Rectal smooth muscle tissue (tissue), 1 donor: ENCODE data around the gene OLFM1.
"Not testable (repeated sequence)": the region's sequence is repeated elsewhere in the genome, so short reads cannot be mapped to it uniquely, and the experiment has no call there.

Experiments
- H3K27ac ChIP-seq: one replicate; pipeline ENCODE4 v1.7.0; 2013; ENCODE audit warnings: low read depth, low read length, inconsistent platforms
- H3K27me3 ChIP-seq: one replicate; pipeline ENCODE4 v1.7.0; 2013; ENCODE audit warnings: low read length; ENCODE audit not compliant: control insufficient read depth, insufficient read depth
- H3K36me3 ChIP-seq: one replicate; pipeline ENCODE4 v1.7.0; 2013; ENCODE audit warnings: low read length; ENCODE audit not compliant: control insufficient read depth, insufficient read depth
- H3K4me1 ChIP-seq: one replicate; pipeline ENCODE4 v1.7.0; 2013; ENCODE audit warnings: low read length; ENCODE audit not compliant: control insufficient read depth, insufficient read depth
- H3K4me3 ChIP-seq: one replicate; pipeline ENCODE4 v1.7.0; 2013; ENCODE audit warnings: low read length
- H3K9ac ChIP-seq: one replicate; pipeline ENCODE4 v1.7.0; 2013; ENCODE audit warnings: low read length

Gene OLFM1

DNA sequence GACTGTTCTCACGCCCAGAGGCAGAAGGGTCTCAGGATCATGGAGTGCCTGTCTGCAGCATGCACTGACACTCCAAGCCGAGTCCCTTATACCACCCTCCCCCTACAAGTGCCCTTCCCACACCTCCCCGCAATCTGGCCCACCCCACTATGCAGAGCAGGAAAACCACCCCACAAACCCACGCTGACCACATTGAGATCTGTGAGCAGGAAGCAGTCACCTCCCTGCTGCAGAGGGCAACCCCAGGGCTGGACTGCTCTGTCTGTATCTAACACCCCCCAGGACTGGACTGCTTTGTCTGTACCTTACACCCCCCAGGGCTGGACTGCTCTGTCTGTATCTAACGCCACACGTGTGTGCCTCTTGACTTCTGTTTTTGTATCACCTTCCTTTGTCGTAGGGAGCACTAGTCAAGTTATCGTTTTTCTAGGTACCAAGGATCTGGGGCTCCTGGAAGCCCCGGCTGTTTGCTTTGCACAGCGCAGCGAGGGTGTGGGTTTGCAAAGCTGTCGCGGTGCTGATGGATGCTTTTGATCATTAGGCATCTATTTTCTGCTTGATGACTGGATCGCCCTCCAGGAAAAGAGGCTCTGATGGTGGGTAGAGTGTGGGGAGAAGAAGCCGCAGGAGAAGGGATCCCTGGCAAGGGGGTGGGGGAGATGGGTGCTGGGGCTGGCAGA lies 21.5 kb downstream of the OLFM1 start:
- H3K9ac ChIP-seq, result no peak overlapping the region

DNA sequence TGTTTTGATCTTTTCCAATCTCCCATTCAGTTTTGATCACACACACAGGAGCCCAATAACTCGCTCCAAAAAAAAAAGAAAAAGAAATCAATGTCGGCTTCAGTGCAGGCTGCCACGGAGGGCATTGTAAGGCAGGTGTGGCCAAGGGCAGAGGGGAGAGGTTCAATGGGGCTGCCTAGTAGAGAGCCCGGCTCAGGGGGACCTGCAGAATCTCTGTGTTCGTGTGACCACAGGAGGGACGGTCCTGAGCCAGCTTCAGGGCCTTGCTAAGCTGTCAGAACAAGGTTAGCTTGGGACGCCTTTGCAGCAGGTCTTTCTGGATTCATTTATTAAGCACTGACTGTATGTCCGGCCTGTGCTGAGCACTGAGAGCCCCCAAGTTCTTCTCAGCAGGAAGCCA lies 22.2 kb downstream of the OLFM1 start:
- Histone ChIP-seq H3K27ac (no peak overlapping the region), H3K4me1 (no peaks in the 10 kb centered on the region), H3K9ac (no peak overlapping the region), H3K4me3 (no peak overlapping the region), H3K27me3 (no peaks in the 10 kb centered on the region), H3K36me3 (no peaks in the 10 kb centered on the region)

More for the DNA sequence above, 21.5 kb downstream of the OLFM1 start:
- Histone ChIP-seq H3K27me3 (no peaks in the 10 kb centered on the region), H3K4me1 (no peaks in the 10 kb centered on the region), H3K27ac (no peak overlapping the region), H3K4me3 (no peak overlapping the region), H3K36me3 (no peaks in the 10 kb centered on the region)

DNA sequence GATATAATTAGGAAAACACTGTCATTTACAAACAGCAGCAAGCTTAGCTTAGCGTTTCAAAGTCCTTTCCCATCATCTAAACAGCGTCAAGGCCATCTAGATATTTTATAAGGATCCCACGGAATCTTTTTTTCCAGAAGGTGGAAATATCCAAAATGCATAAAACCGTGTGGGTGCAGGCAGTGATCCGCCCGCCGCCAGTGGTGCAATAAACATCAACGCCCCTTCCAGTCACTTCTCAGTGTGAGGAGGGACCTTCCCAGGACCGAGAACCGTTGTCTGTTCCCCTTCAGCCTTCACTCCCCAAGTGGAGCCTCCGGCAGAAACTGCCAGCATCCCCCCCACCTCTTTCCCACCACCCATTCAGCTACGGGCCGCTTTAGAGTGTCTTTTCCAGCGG lies 22.9 kb downstream of the OLFM1 start:
- Histone ChIP-seq H3K36me3 (no peaks in the 10 kb centered on the region), H3K27ac (no peak overlapping the region), H3K4me1 (no peaks in the 10 kb centered on the region), H3K4me3 (no peak overlapping the region), H3K9ac (no peak overlapping the region), H3K27me3 (no peaks in the 10 kb centered on the region)

DNA sequence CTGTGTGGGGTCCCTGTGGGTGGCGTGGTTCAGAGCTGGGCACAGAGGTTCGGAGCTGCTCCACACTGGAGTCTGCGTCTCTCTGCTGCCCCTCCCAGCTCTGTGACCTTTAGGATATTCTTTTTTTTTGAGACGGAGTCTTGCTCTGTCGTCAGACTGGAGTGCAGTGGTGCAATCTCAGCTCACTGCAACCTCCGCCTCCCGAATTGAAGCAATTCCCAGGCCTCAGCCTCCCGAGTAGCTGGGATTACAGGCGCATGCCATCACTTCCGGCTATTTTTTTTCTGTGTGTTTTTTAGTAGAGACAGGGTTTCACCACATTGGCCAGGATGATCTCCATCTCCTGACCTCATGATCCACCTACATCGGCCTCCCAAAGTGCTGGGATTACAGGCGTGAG lies 24.1 kb downstream of the OLFM1 start:
- H3K27ac ChIP-seq, H3K4me1 ChIP-seq, H3K36me3 ChIP-seq, H3K27me3 ChIP-seq, H3K4me3 ChIP-seq, H3K9ac ChIP-seq: not testable (repeated sequence)

DNA sequence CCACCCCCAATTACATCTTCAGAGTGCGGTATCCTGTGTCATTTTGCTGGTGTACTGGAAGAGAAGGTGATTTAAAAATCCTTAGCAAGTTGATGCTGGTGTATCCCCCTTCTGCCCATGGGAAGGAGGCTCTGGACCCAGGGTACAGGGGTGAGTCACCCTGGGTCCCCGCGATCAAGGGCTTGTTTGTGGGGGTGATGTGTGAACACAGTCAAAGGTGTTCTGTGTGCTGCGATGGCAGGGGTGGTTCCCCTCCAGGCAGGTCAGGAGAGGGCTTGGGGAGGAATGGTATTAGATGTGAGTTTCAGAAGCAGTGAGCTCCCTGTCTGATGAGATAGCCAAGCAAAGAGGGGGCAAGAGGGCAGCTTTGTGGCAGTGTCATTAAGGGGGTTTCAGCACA lies 28.9 kb downstream of the OLFM1 start:
- Histone ChIP-seq H3K4me3 (no peak overlapping the region), H3K36me3 (peaks cover 4% of the 10 kb centered on the region), H3K27me3 (no peaks in the 10 kb centered on the region), H3K27ac (no peak overlapping the region), H3K9ac (no peak overlapping the region), H3K4me1 (no peaks in the 10 kb centered on the region)

DNA sequence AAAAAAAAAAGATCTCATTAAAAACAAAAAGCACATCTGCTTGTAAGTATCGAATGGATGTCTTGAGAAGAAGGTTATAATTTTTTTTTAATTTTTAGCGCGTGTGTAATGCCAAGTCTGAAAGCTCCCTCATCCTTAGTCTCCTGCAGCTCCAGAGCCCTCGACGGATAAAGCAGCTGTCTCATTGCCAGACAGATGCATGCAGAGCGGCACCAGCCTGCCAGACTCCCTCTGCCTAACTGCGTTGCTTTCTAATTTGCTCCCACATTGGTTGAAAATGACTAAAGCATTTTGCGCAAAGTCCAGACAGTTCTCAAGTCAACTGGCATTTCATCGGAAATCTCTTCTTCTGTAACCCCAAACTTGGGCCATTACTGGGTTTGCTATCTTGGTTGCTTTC lies 29.4 kb downstream of the OLFM1 start:
- Histone ChIP-seq H3K27me3 (no peaks in the 10 kb centered on the region), H3K4me3 (no peak overlapping the region), H3K4me1 (no peaks in the 10 kb centered on the region), H3K27ac (no peak overlapping the region), H3K9ac (no peak overlapping the region), H3K36me3 (peaks cover 4% of the 10 kb centered on the region)

DNA sequence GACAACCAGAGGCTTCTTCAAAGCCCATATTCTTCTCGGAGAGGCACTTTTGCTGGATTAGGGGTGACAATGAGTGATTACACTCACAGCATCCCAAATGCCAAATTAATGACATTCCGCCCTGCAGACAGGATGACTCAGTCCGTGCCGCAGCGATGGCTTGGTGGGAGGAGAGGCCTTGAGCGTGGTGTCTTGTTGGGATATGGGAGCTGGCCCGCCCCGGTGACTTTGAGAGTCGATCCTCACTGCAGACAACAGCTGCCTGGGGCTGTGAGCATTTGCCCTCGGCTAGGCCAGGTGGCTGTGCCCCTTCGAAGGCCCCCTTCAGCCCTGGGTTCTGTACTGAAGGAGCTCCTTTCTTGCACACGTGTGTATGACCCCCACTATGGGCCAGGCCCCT lies 29.8 kb downstream of the OLFM1 start:
- Histone ChIP-seq H3K4me1 (no peaks in the 10 kb centered on the region), H3K27me3 (no peaks in the 10 kb centered on the region), H3K9ac (no peak overlapping the region), H3K36me3 (peaks cover 4% of the 10 kb centered on the region), H3K4me3 (no peak overlapping the region), H3K27ac (no peak overlapping the region)

DNA sequence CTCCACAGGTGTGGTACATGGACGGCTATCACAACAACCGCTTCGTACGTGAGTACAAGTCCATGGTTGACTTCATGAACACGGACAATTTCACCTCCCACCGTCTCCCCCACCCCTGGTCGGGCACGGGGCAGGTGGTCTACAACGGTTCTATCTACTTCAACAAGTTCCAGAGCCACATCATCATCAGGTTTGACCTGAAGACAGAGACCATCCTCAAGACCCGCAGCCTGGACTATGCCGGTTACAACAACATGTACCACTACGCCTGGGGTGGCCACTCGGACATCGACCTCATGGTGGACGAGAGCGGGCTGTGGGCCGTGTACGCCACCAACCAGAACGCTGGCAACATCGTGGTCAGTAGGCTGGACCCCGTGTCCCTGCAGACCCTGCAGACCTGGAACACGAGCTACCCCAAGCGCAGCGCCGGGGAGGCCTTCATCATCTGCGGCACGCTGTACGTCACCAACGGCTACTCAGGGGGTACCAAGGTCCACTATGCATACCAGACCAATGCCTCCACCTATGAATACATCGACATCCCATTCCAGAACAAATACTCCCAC lies 32.1 kb downstream of the OLFM1 start:
- H3K27me3 ChIP-seq, result no peaks in the 10 kb centered on the region
- peaks cover 4% of the 10 kb centered on the region for H3K36me3 ChIP-seq
- no peak overlapping the region for H3K9ac ChIP-seq
- no peaks in the 10 kb centered on the region for H3K4me1 ChIP-seq
- no peak overlapping the region for H3K4me3 ChIP-seq
- H3K27ac ChIP-seq, result no peak overlapping the region

DNA sequence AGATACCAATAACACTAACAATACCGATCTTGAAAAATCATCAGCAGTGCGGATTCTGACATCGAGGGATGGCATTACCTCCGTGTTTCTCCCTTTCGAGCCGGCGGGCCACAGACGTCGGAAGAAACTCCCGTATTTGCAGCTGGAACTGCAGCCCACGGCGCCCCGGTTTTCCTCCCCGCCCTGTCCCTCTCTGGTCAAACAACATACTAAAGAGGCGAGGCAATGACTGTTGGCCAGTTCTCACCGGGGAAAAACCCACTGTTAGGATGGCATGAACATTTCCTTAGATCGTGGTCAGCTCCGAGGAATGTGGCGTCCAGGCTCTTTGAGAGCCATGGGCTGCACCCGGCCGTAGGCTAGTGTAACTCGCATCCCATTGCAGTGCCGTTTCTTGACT lies 32.8 kb downstream of the OLFM1 start:
- H3K27me3 ChIP-seq, result no peaks in the 10 kb centered on the region
- H3K9ac ChIP-seq, result no peak overlapping the region
- H3K27ac ChIP-seq, result no peak overlapping the region
- no peak overlapping the region for H3K4me3 ChIP-seq
- H3K4me1 ChIP-seq, result no peaks in the 10 kb centered on the region
- H3K36me3 ChIP-seq, result peaks cover 4% of the 10 kb centered on the region

DNA sequence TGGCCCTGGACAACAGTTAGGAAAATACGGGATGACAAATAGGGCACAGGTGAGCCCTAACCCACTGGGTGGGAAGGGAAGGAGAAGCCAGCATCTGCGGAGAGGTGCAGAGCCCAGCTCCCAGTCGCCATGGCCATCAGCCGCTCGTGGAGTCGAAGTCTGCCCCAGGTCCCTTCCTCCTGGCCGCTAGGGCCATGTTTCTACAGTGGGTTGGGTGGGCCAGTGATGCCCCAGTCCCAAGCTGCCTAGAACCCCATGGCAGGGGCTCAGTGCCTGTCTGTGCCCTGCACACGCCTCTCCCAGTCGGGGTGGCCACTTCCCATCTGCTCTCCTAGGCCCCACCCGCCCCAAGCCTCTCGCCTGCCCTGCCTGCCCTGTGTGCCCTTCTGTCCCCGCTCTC lies 34.8 kb downstream of the OLFM1 start:
- Histone ChIP-seq H3K27me3 (no peaks in the 10 kb centered on the region), H3K36me3 (peaks cover 4% of the 10 kb centered on the region), H3K9ac (no peak overlapping the region), H3K4me1 (no peaks in the 10 kb centered on the region), H3K27ac (no peak overlapping the region), H3K4me3 (no peak overlapping the region)

DNA sequence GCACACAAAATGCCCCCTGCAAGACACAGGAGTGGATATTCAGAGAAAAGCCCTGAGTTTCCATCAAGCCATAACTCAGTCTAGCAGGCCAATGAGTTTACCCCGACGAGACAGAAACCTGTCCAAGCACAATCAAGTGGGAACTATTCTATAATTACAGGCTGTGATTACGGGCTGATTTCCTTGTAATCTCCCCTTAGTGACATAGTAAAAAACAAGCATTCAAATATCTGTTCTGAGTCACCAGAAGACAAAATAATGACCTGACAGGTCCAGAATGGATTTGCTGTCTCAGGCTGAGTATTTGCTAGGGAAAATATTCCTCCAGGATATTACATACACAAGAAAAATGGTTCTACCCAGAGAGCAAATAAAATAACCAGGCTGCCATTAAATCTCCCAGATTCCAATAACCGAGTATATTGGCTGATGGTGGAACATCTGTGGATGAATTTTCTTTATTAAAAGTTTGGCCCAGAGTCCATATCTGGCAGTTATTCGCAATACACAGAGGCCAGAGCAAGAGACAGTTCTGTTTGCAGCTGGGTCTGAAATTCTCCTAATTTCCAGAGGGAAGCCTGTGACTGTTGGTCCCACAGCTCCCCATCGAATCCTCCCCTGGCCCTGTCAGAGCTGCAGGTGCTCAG lies 35.8 kb downstream of the OLFM1 start:
- Histone ChIP-seq H3K36me3 (peaks cover 4% of the 10 kb centered on the region), H3K27ac (no peak overlapping the region), H3K27me3 (no peaks in the 10 kb centered on the region), H3K4me3 (no peak overlapping the region), H3K4me1 (no peaks in the 10 kb centered on the region), H3K9ac (no peak overlapping the region)

DNA sequence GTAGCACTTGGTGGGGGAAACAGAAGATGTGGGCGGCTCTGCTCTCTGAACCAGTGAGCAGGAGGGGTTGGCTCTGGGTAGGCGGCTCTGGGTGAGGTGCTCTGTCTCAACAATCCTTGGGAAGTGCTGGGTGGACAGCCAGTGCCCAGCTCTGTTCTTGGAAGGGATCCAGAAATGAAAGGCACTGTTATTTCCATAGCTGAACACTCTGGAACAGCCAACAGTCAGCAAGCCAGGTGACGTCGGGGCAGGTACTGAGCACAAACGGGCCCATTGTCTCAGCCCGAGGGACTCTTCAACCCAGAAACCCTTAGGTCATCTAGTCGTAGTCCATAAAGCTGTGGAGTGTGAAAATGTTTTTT lies 36.3 kb downstream of the OLFM1 start:
- Histone ChIP-seq H3K4me3 (no peak overlapping the region), H3K4me1 (no peaks in the 10 kb centered on the region), H3K36me3 (peaks cover 4% of the 10 kb centered on the region), H3K27ac (no peak overlapping the region), H3K27me3 (no peaks in the 10 kb centered on the region), H3K9ac (no peak overlapping the region)
